ENCODE results near the gene PEX5. TPM values are rescaled to one million over a fixed set of nuclear protein-coding genes. Genes with fewer than 3 reads are reported as not detected.
"Not testable (repeated sequence)": the region's sequence is repeated elsewhere in the genome, so short reads cannot be mapped to it uniquely, and the experiment has no call there.

PEX5 gene
- total RNA-seq, 1 experiment from 2014 or later, result 22.1 TPM

DNA sequence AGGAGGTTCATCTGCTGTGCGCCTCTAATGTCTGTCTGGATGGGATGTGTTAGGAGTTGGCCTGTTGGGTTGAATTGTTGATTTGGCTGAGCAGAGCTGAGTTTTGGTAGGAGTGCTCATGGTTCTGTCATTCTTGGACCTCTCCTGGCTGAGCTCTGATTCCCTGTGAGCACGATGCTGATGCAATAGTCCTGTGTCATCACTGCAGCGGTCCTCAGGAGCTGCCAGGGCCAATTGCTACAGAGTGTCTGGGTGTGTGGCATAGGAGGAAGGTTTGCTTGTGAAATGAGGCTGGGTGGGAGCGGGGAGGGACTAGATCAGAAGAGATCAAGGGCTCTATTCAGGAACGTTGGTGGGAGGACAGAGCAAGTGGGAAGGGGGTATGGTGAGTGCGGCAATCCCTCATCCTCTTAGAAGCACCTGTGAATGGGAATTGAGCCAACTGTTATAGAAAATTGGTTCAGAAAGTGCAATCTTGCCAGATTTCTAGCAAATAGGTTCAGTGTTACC lies 21.2 kb downstream of the PEX5 start:
- no peak for DNase-seq (ENCODE audit: low read depth)

GRCh38 chr12:7212678-7213077 lies 23.2 kb downstream of the PEX5 start:
- no peak for DNase-seq (ENCODE audit: low read depth)

- not testable (repeated sequence) for DNase-seq (ENCODE audit: low read depth)
These were observed 24.3 kb downstream of the PEX5 start for GRCh38 chr12:7213745-7214144.

GRCh38 chr12:7217475-7218069 lies 28.1 kb downstream of the PEX5 start:
- no peak for DNase-seq (ENCODE audit: low read depth)

DNA sequence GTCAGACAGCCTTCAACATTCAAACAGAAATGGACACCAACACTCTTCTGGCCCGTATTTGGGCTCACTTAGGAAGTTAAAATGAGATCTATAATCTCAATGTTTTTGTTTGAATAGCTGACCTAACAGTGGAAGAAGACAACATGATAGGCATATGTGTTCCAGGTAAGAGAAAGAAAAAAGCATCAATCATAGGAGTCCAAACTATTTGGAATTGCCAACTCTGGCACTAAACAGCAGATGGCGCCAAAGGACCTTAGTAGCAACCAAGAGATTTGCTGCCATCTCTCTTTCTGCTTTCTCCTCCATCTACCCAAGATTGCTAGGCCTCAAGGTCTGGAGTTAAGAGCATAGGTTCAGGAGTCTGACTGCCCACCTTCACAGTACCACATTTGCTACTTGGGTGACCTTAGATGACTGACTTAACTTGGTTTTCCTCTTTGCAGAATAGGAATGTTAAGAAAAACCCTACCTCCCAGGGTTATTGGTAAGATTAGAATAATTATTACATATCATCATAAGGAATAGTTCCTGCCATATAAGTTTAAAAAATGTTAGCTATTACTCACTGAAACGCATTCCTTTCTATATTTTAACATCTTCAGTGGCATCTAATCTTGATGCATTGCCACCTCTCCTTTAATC lies 30.2 kb downstream of the PEX5 start:
- peak; percentile 63 for DNase-seq (ENCODE audit: low read depth)

DNA sequence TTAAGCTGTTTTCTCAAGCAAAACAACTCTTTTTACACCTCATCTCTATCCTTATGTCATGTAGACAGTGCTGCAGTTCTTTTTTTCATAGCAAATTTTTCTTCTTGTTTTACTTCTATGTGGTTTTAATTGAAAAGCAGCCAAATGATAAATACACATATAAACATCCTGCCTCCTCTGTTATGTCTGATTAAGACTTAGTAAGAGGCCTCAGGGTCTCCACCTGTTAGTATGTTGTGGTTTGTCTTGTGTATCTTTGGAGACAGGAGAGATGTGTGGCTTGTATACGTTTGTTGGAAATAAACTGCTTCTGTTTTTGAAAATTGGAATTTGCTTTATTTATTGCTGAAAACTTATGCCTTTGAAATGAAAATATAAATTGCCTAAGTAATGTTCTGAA lies 32.0 kb downstream of the PEX5 start:
- DNase-seq (ENCODE audit: low read depth), result no peak

GRCh38 chr12:7229741-7230140 lies 40.3 kb downstream of the PEX5 start:
- no peak for DNase-seq (ENCODE audit: low read depth)

DNA sequence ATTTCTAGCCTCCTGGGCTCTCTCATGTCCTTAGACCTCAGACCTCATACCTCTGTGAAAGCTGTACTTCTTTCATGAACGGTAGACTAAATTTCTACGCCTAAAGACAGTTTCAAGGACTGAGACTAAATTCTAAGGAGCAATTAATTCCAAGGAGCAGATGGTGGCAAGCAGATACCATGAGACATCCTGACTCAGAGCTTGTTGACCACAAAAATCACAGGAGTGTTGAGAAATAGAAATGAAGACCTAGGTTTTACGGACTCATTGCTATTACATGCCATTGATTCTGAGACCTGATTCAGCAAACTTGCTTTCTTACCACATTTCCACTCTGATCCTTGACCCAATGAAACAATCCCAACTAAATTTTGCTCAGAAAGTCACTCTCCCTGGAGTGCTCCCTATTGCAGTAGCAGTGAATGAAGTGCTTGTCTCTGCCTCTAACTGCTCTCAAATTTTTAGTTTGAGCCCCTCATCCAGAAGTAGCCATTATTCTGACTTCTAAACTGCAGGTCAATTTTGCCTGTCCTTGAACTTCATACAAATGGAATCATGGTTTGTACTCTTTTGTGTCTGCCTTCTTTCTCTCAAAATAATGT lies 52.0 kb downstream of the PEX5 start:
- peak; percentile 88 for DNase-seq (ENCODE audit: low read depth)

DNA sequence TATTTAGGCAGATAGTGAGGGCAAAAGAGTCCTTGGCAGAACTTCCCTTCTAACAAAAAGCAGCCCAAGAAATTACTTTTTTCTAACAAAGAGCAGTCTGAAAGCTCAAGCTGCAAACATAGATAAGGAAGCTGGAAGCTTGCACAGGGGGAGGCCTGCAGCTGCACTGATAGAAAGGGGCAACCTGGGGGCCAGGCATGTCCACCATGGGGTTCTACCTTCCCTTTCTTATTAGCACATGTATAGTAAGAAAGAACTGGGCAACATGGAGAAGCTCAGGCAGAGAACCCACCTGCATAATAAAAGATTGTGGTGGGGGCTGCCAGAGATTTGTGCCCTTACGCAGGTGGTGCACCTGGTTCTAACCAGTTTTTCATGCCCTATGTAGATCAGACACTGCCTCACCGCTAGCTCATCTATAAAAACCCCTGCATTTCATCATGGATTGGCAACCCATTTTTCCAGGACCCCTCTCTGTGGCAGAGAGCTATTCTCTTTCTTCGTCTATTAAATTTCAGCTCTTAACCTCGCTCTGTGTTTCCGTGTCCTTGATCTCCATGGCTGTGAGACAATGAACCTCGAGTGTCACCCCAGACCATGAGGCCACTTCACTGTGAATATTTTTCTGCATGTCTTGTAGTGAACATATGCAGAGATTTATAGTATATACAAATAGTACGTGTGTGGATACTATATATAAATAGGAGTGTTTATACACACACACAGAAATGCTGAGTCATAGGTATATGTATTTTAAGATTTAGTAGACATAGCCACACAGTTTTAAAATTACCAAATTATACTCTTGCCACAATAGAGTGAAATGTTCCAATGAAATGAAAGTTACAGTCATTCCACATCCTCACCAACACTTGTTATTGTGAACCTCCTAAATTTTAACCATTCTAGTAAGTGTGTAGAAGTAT lies 53.0 kb downstream of the PEX5 start:
- DNase-seq (ENCODE audit: low read depth), result no peak

GRCh38 chr12:7251328-7251996 lies 62.0 kb downstream of the PEX5 start:
- DNase-seq (ENCODE audit: low read depth), result not testable (repeated sequence)

DNA sequence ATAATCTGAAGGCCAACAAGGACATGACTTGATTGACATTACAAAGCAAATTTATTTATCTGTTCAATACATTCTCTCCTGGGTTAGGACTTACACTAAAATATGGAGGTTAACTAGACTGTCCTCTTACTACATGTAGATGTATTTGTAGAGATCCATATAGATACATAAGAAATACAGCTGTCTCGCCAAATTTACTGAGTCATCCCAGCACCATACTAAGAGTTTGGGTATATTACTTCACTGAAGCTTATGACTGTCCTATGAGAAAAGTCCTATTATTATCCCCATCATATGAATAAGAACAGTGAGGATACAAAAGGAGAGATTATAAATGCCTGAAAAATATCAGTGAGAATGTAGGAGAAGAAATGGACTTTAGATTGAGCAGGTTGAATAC lies 69.6 kb downstream of the PEX5 start:
- DNase-seq (ENCODE audit: low read depth), result no peak

Other genes starting within 250 kb of the PEX5 start
- not detected in 2 replicates for gene RNU7-1, start 245.9 kb upstream of the PEX5 start, total RNA-seq (2014; rRNA removed; shearing (Covaris generic))
- gene C12orf57, start 245.7 kb upstream of the PEX5 start, total RNA-seq (2014; rRNA removed; shearing (Covaris generic)), result 127 and 201 TPM in 2 replicates
- 0.05 and 0.37 TPM in 2 replicates for gene PTPN6, start 238.3 kb upstream of the PEX5 start, total RNA-seq (2014; rRNA removed; shearing (Covaris generic))
- gene PHB2, start 219.0 kb upstream of the PEX5 start, total RNA-seq (2014; rRNA removed; shearing (Covaris generic)), result 647 and 649 TPM in 2 replicates
- gene EMG1, start 218.8 kb upstream of the PEX5 start, total RNA-seq (2014; rRNA removed; shearing (Covaris generic)), result 107 and 122 TPM in 2 replicates
- 8.0 and 9.6 TPM in 2 replicates for gene LPCAT3, start 171.2 kb upstream of the PEX5 start, total RNA-seq (2014; rRNA removed; shearing (Covaris generic))
- 1.8 and 3.3 TPM in 2 replicates for gene C1S, start 129.0 kb upstream of the PEX5 start, total RNA-seq (2014; rRNA removed; shearing (Covaris generic))
- 1.3 and 2.3 TPM in 2 replicates for gene C1R, start 97.2 kb upstream of the PEX5 start, total RNA-seq (2014; rRNA removed; shearing (Covaris generic))
- 18.0 and 20.3 TPM in 2 replicates for gene C1RL, start 80.5 kb upstream of the PEX5 start, total RNA-seq (2014; rRNA removed; shearing (Covaris generic))
- gene RBP5, start 60.8 kb upstream of the PEX5 start, total RNA-seq (2014; rRNA removed; shearing (Covaris generic)), result not detected in 2 replicates
- 7.7 and 14.0 TPM in 2 replicates for gene CLSTN3, start 59.3 kb upstream of the PEX5 start, total RNA-seq (2014; rRNA removed; shearing (Covaris generic))
- not detected in 2 replicates for gene ACSM4, start 114.4 kb downstream of the PEX5 start, total RNA-seq (2014; rRNA removed; shearing (Covaris generic))